ENCODE results near the gene CNKSR3. TPM values are rescaled to one million over a fixed set of nuclear protein-coding genes. Genes with fewer than 3 reads are reported as not detected.

The CNKSR3 gene
- total RNA-seq, 2 donors from 2014 or later: 5.9 to 8.0 TPM

DNA sequence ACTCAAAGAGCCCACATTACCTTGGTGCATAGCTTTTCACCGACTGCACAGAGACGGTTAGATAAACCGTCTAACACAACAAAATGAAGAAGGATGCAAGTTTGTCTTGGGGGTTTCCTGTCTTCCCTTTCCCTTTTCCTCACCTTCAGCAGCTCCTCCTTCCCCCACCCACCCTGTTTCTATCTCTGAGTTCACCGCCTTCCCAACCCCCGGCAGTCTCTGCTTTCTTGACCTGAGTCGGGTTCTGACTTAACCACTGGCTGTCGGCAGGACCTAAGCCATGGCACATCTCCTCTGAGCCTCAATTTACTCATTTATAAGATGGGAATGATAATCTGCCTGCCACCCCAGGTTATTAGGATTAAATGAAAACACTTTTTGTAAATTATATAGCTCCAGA, 25.8 kb upstream of the CNKSR3 start:
- no peak for DNase-seq
- WGBS, 2 experiments (ENCODE audit: insufficient coverage in 1 of 2, insufficient read length in 1 of 2): 73 to 81% methylated on average over 3 to 7 of the region's 7 CpGs
- H3K4me1 Mint-ChIP-seq: peaks cover 20% of the 10 kb centered on the region
- Histone ChIP-seq H3K36me3 (ENCODE audit: control insufficient read depth, insufficient read depth, low read length) (no peaks in the 10 kb centered on the region), H3K9me3 (ENCODE audit: control insufficient read depth, low read length) (no peaks in the 10 kb centered on the region), H3K4me1 (ENCODE audit: control insufficient read depth, insufficient read depth, low read length) (peaks cover 4% of the 10 kb centered on the region), H3K27me3 (ENCODE audit: control insufficient read depth, insufficient read depth, low read length, poor library complexity, severe bottlenecking) (no peaks in the 10 kb centered on the region), H3K27ac (ENCODE audit: low read depth, low read length) (no peak overlapping the region), H3K4me3 (ENCODE audit: low read length) (no peak overlapping the region), H3K9ac (ENCODE audit: extremely low read depth, low read length, poor library complexity, severe bottlenecking) (no peak overlapping the region)
- no peak overlapping the region for H3K27ac Mint-ChIP-seq
- no peak overlapping the region for H3K4me3 Mint-ChIP-seq
- no peaks in the 10 kb centered on the region for H3K36me3 Mint-ChIP-seq (ENCODE audit: low read depth)
- no peaks in the 10 kb centered on the region for H3K9me3 Mint-ChIP-seq
- TF ChIP-seq, protein P1, sequence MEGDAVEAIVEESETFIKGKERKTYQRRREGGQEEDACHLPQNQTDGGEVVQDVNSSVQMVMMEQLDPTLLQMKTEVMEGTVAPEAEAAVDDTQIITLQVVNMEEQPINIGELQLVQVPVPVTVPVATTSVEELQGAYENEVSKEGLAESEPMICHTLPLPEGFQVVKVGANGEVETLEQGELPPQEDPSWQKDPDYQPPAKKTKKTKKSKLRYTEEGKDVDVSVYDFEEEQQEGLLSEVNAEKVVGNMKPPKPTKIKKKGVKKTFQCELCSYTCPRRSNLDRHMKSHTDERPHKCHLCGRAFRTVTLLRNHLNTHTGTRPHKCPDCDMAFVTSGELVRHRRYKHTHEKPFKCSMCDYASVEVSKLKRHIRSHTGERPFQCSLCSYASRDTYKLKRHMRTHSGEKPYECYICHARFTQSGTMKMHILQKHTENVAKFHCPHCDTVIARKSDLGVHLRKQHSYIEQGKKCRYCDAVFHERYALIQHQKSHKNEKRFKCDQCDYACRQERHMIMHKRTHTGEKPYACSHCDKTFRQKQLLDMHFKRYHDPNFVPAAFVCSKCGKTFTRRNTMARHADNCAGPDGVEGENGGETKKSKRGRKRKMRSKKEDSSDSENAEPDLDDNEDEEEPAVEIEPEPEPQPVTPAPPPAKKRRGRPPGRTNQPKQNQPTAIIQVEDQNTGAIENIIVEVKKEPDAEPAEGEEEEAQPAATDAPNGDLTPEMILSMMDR (conservative IDR thresholded peaks at IDR 0.05): no peak
- H3K27me3 Mint-ChIP-seq (ENCODE audit: insufficient read depth): no peaks in the 10 kb centered on the region

DNA sequence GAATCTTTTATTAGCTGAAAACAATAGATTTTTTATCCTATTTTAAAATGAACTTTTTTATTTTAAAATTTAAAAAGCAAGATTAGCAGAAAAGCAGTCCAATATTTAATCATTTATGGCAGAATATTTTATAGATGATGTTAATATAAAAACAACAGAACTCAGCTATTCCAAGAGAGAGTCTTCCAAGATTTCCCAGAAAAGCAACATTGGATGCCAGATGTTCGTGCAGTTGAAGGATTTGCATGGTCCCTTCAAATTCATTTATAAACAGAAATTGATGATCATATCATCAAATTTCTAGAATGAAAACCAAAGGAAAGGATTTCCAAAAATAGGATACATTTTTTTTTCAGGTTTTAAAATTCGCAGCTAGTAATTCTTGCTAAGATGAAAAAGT, 25.4 kb upstream of the CNKSR3 start:
- TF ChIP-seq, protein P1 (conservative IDR thresholded peaks at IDR 0.05): no peak
- H3K27me3 Mint-ChIP-seq (ENCODE audit: insufficient read depth): no peaks in the 10 kb centered on the region
- peaks cover 20% of the 10 kb centered on the region for H3K4me1 Mint-ChIP-seq
- Histone ChIP-seq H3K9ac (ENCODE audit: extremely low read depth, low read length, poor library complexity, severe bottlenecking) (no peak overlapping the region), H3K27me3 (ENCODE audit: control insufficient read depth, insufficient read depth, low read length, poor library complexity, severe bottlenecking) (no peaks in the 10 kb centered on the region), H3K9me3 (ENCODE audit: control insufficient read depth, low read length) (no peaks in the 10 kb centered on the region), H3K27ac (ENCODE audit: low read depth, low read length) (no peak overlapping the region), H3K36me3 (ENCODE audit: control insufficient read depth, insufficient read depth, low read length) (no peaks in the 10 kb centered on the region), H3K4me1 (ENCODE audit: control insufficient read depth, insufficient read depth, low read length) (peaks cover 4% of the 10 kb centered on the region), H3K4me3 (ENCODE audit: low read length) (no peak overlapping the region)
- H3K4me3 Mint-ChIP-seq: no peak overlapping the region
- no peak for DNase-seq
- H3K27ac Mint-ChIP-seq: no peak overlapping the region
- no peaks in the 10 kb centered on the region for H3K9me3 Mint-ChIP-seq
- no peaks in the 10 kb centered on the region for H3K36me3 Mint-ChIP-seq (ENCODE audit: low read depth)
- 93 to 100% methylated on average over 2 of the region's 2 CpGs for WGBS, 2 experiments (ENCODE audit: insufficient coverage in 1 of 2, insufficient read length in 1 of 2)

DNA sequence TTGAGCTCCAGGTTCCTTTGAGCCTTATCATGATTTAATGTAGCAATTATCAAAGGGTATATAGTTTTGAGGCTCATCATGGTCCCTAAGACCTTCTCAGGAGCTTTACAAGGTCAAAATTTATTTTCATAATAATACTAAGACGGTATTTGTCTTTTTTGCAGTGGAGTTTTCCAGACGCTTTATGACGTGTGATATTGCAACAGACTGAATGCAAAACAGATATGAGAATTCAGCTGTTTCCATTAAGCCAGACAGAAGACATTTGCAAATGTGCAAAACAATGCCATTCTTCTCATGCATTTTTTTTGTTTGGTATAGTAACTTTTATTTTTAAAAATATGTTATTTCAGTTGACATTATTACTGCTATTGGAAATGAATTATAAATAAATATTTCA, 24.7 kb upstream of the CNKSR3 start:
- Mint-ChIP-seq H3K9me3 (no peaks in the 10 kb centered on the region), H3K27me3 (ENCODE audit: insufficient read depth) (no peaks in the 10 kb centered on the region), H3K4me1 (peaks cover 20% of the 10 kb centered on the region), H3K4me3 (no peak overlapping the region), H3K36me3 (ENCODE audit: low read depth) (no peaks in the 10 kb centered on the region), H3K27ac (no peak overlapping the region)
- 96 to 100% methylated on average over 2 to 3 of the region's 3 CpGs for WGBS, 2 experiments (ENCODE audit: insufficient coverage in 1 of 2, insufficient read length in 1 of 2)
- TF ChIP-seq, protein P1 (conservative IDR thresholded peaks at IDR 0.05): no peak
- Histone ChIP-seq H3K27ac (ENCODE audit: low read depth, low read length) (no peak overlapping the region), H3K27me3 (ENCODE audit: control insufficient read depth, insufficient read depth, low read length, poor library complexity, severe bottlenecking) (no peaks in the 10 kb centered on the region), H3K9ac (ENCODE audit: extremely low read depth, low read length, poor library complexity, severe bottlenecking) (no peak overlapping the region), H3K36me3 (ENCODE audit: control insufficient read depth, insufficient read depth, low read length) (no peaks in the 10 kb centered on the region), H3K9me3 (ENCODE audit: control insufficient read depth, low read length) (no peaks in the 10 kb centered on the region), H3K4me3 (ENCODE audit: low read length) (no peak overlapping the region), H3K4me1 (ENCODE audit: control insufficient read depth, insufficient read depth, low read length) (peaks cover 4% of the 10 kb centered on the region)
- DNase-seq: no peak

All from endodermal cell (in vitro differentiated cells).